NT2/D1 (cell line): Measurements from ENCODE around the gene ABCC3.

Experiments
- YY1 ChIP-seq: IDR thresholded peaks from 2 replicates; pipeline ENCODE4 v1.6.1; 2011; ENCODE audit not compliant: insufficient read length, insufficient read depth
- ZNF274 ChIP-seq: IDR thresholded peaks from 2 replicates; pipeline ENCODE4 v1.6.1; 2011; ENCODE audit warnings: mild to moderate bottlenecking, low read depth, low read length

GRCh38 chr17:50660887-50661345 is 26.2 kb downstream of the ABCC3 start:
- no peak for TF ChIP-seq YY1
- TF ChIP-seq ZNF274: no peak
